Measurements from ENCODE around the gene MBTPS1. TPM values are rescaled to one million over a fixed set of nuclear protein-coding genes. Genes with fewer than 3 reads are reported as not detected.

The MBTPS1 gene
- total RNA-seq, 4 donors from 2014 or later = 98.4 to 149 (median 121) TPM

DNA sequence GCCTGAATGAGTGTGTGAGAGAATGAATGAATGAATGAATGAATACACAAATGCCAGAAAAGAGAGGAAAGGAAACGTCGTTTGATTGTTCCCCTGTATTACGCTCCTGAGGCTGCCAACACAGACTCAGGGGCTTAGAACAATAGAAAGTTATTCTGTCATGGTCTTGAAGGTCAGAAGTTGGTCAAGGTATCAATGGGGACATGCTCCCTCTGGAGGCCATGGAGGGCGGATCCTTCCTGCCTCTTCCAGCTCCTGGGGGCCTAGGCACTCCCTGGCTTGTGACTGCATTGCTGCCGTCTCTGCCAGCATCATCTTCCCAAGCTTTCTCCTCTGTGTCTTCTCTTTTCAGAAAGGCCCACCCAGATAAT, 72.6 kb downstream of the MBTPS1 start:
- Histone ChIP-seq H3K4me3 (no peak overlapping the region), H3K9me3 (no peaks in the 10 kb centered on the region), H3K36me3 (peaks cover 0 to 24% (median 0%) of the 10 kb centered on the region in 3 donors), H3K4me1 (peaks cover 0 to 7% (median 0%) of the 10 kb centered on the region in 4 donors), H3K27ac (no peak overlapping the region), H3K27me3 (peaks cover 0 to 19% of the 10 kb centered on the region in 2 donors)
- no peak for TF ChIP-seq EP300 (IDR thresholded peaks at IDR 0.05)
- TF ChIP-seq, protein P1, sequence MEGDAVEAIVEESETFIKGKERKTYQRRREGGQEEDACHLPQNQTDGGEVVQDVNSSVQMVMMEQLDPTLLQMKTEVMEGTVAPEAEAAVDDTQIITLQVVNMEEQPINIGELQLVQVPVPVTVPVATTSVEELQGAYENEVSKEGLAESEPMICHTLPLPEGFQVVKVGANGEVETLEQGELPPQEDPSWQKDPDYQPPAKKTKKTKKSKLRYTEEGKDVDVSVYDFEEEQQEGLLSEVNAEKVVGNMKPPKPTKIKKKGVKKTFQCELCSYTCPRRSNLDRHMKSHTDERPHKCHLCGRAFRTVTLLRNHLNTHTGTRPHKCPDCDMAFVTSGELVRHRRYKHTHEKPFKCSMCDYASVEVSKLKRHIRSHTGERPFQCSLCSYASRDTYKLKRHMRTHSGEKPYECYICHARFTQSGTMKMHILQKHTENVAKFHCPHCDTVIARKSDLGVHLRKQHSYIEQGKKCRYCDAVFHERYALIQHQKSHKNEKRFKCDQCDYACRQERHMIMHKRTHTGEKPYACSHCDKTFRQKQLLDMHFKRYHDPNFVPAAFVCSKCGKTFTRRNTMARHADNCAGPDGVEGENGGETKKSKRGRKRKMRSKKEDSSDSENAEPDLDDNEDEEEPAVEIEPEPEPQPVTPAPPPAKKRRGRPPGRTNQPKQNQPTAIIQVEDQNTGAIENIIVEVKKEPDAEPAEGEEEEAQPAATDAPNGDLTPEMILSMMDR (IDR thresholded peaks at IDR 0.05) = peak in 1 of 5 experiments; percentile 7
- 33 to 50% methylated on average over 5 of the region's 5 CpGs for WGBS, 2 donors
- no peak for DNase-seq (ENCODE audit: low spot score in 2 of 2)

DNA sequence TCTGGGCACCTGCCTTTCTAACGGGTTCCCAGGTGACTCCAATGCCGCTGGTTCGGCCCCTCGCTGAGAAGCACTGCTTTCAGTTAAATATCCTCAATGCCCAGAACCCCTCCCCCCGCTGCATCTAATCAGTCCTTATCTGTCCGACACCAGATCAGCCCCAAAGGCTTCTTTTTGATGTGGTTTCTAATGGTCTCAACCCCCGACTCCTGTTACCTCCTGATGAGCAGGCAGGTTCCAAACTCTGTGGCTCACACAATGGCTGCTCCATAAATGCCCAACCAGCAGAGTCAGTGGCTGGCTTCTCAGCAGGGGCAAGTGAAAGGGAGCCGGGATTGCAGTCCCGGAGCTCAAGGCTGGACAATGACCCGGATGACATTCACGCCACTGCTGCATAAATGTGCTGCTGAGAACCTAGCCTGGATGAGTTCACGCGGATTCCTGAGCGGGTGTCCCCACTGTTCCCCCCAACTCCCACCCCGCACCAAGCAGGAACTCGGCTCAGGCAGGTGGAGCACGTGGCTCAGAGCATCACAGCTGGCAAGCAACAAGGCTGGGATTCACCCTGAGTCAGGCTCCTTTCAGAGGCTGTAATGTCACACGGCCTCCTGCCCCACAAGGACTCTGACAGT, 73.1 kb downstream of the MBTPS1 start:
- H3K4me1 ChIP-seq = peaks cover 0 to 7% (median 0%) of the 10 kb centered on the region in 4 donors
- peaks cover 0 to 20% (median 0%) of the 10 kb centered on the region in 3 donors for H3K36me3 ChIP-seq
- no peaks in the 10 kb centered on the region for H3K9me3 ChIP-seq
- H3K27me3 ChIP-seq = peaks cover 0 to 19% of the 10 kb centered on the region in 2 donors
- no peak for DNase-seq (ENCODE audit: low spot score in 2 of 2)
- no peak overlapping the region for H3K4me3 ChIP-seq
- WGBS, 2 donors = 40 to 41% methylated on average over 15 to 18 of the region's 18 CpGs
- no peak overlapping the region for H3K27ac ChIP-seq
- TF ChIP-seq POLR2A (IDR thresholded peaks at IDR 0.05) (no peak), EP300 (IDR thresholded peaks at IDR 0.05) (no peak)
- TF ChIP-seq, protein P1 (IDR thresholded peaks at IDR 0.05) = no peak

DNA sequence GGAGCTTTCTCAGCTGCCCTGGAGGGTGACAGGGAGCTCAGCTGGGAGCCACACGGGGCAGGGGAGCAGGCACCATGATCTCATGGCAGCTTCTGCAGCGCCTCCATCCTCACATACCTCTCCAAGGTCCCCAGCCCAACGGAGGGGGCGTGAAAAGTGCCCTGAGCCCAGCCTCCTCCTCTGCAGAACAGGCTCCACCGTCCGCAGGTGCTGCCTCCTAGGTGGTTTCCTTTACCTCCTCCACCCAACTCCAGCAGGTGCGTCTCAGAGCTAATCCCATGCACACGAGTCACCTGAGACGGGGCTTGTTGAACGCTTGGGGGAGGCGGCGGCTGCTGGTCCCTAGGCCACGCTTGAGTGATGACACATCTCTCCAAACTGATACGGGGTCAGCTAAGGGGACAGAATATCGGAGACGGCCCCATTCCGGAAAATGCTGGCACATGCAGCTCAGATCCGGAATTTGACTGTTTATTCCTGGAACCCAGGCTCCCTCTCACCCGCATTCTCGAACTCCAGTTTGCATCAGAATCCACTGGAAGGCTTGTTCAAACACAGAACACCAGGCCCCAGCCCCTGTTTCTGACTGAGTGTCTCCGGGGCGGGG, 73.8 kb downstream of the MBTPS1 start:
- peaks cover 0 to 14% (median 0%) of the 10 kb centered on the region in 3 donors for H3K36me3 ChIP-seq
- DNase-seq (ENCODE audit: low spot score in 2 of 2) = no peak
- H3K4me3 ChIP-seq = no peak overlapping the region
- H3K27ac ChIP-seq = no peak overlapping the region
- no peaks in the 10 kb centered on the region for H3K9me3 ChIP-seq
- peaks cover 0 to 19% of the 10 kb centered on the region in 2 donors for H3K27me3 ChIP-seq
- no peak for TF ChIP-seq POLR2A (IDR thresholded peaks at IDR 0.05)
- no peak for TF ChIP-seq EP300 (IDR thresholded peaks at IDR 0.05)
- TF ChIP-seq, protein P1 (IDR thresholded peaks at IDR 0.05) = no peak
- H3K4me1 ChIP-seq = peaks cover 0 to 7% (median 0%) of the 10 kb centered on the region in 4 donors
- WGBS, 2 donors = 70 to 74% methylated on average over 22 of the region's 22 CpGs

DNA sequence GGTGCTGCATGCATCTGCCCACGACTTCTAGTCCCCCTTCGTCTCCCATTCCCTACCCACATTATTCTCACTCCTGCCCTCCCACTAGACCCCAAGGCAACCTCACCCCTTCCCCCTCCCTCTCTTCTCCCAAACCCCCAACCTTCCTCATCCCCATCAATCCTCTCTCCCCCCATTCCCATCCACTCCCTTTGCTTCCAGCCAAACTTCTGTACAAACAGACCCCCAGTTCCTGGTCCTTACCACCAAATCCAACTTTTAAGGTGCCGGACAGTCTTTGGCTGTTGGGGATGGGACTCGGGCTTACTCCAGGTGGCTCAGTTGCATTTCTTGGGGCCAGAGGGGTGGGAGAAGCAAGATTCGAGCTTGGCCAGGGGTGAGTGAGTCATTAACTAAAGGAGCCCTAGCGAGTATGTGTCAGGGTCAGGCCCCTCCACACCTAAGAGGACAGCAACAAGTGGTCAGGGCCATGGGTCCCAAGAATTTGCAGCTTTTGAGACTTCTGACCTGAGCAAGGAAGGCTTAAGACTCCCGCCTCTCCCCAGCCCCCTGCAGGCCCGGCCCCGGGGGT, 74.3 kb downstream of the MBTPS1 start, which contains the start of gene SLC38A8:
TSS of gene SLC38A8 (minus strand) at position 488 of the 571 bp plus-strand sequence. CDS start 638 bp downstream, outside the sequence.
- Histone ChIP-seq H3K9me3 (no peaks in the 10 kb centered on the region), H3K36me3 (peaks cover 0 to 8% (median 0%) of the 10 kb centered on the region in 3 donors), H3K4me1 (peaks cover 0 to 7% (median 0%) of the 10 kb centered on the region in 4 donors), H3K27ac (no peak within 1 kb of the TSS), H3K27me3 (peaks cover 0 to 19% of the 10 kb centered on the region in 2 donors), H3K4me3 (no peak within 1 kb of the TSS)
- TF ChIP-seq EP300 (IDR thresholded peaks at IDR 0.05) (no peak), POLR2A (IDR thresholded peaks at IDR 0.05) (no peak)
- TF ChIP-seq, protein P1 (IDR thresholded peaks at IDR 0.05) = no peak
- DNase-seq (ENCODE audit: low spot score in 2 of 2) = no peak
- WGBS, 2 donors = 73 to 77% methylated on average over 6 to 9 of the region's 9 CpGs

DNA sequence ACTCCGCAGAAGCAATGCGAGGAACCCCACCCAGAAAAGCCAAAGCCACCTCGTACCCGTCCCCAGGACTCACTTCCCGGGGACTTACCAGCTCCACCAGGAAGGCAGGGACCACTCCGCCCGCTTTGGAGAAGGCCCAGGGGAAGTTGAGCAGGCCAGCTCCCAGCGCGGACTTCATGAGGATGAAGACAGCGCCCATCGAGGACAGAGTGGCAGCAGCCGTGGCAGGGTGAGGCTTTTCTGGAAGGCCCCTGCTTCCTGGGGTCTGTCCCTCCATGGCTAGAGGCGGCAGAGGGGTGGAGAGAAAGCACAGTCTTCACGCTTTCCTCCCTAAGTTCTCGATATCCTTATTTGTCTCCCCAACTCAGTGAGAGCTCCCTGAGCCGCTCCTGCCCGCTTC, 74.9 kb downstream of the MBTPS1 start:
- TF ChIP-seq EP300 (IDR thresholded peaks at IDR 0.05) = no peak
- TF ChIP-seq, protein P1 (IDR thresholded peaks at IDR 0.05) = no peak
- no peak for TF ChIP-seq POLR2A (IDR thresholded peaks at IDR 0.05)
- Histone ChIP-seq H3K27me3 (peaks cover 0 to 19% of the 10 kb centered on the region in 2 donors), H3K4me3 (no peak overlapping the region), H3K36me3 (peaks cover 0 to 3% (median 0%) of the 10 kb centered on the region in 3 donors), H3K4me1 (peaks cover 0 to 7% (median 0%) of the 10 kb centered on the region in 4 donors), H3K9me3 (peaks cover 0 to 3% (median 0%) of the 10 kb centered on the region in 4 donors), H3K27ac (no peak overlapping the region)
- WGBS, 2 donors = 85 to 91% methylated on average over 16 to 17 of the region's 17 CpGs
- no peak for DNase-seq (ENCODE audit: low spot score in 2 of 2)
